H1 (cell line): ENCODE measurements around the gene ASCC3. TPM values are rescaled to one million over a fixed set of nuclear protein-coding genes. Genes with fewer than 3 reads are reported as not detected.

ENCODE experiments used
- CTCF ChIA-PET: fragments of 300-600 bp; sonication (Branson Sonifier 250); formaldehyde crosslinking; loops from one replicate; lab custom pipeline; 2021; ENCODE audit not compliant: partially characterized antibody; lab: Charles Lee
- POLR2A ChIA-PET: fragments of 300-600 bp; sonication (Branson Sonifier 250); formaldehyde crosslinking; loops from one replicate; lab custom pipeline; 2021; ENCODE audit warnings: inconsistent platforms; ENCODE audit not compliant: partially characterized antibody; lab: Charles Lee
- DNase-seq, 2 experiments: peaks; one replicate each; pipeline versions ENCODE4 v3.0.0 to v3.0.0-alpha.2; 2010 to 2022; ENCODE audit warnings: low spot score in 2 of 2, low read depth in 1 of 2, mixed read lengths in 1 of 2
- FAIRE-seq: peaks from 2 replicates; lab custom pipeline; 2011; peaks lifted over from hg19 to GRCh38; lab: Jason Lieb, UNC
- H2AFZ ChIP-seq: 2 replicates; pipeline ENCODE4 v1.8.1; 2012; ENCODE audit warnings: low read length, inconsistent platforms
- H2AK5ac ChIP-seq: 2 replicates; pipeline ENCODE4 v1.6.1; 2013; ENCODE audit warnings: low read depth, low read length
- H2BK120ac ChIP-seq: replicated peaks from 2 replicates; pipeline ENCODE3; 2013; ENCODE audit warnings: low read depth, low read length, inconsistent platforms
- H2BK12ac ChIP-seq: 2 replicates; pipeline ENCODE4 v1.6.1; 2013; ENCODE audit warnings: low read depth, low read length
- H2BK15ac ChIP-seq: 2 replicates; pipeline ENCODE4 v1.6.1; 2013; ENCODE audit warnings: low read length
- H2BK20ac ChIP-seq: 2 replicates; pipeline ENCODE4 v1.6.1; 2013; ENCODE audit warnings: low read length
- H2BK5ac ChIP-seq: 2 replicates; pipeline ENCODE4 v1.6.1; 2013; ENCODE audit warnings: low read depth, low read length
- H3K14ac ChIP-seq: 2 replicates; pipeline ENCODE4 v1.6.1; 2013; ENCODE audit warnings: inconsistent platforms; ENCODE audit not compliant: insufficient read length
- H3K18ac ChIP-seq: 2 replicates; pipeline ENCODE4 v1.6.1; 2013; ENCODE audit warnings: low read length; ENCODE audit errors: extremely low read depth
- H3K23ac ChIP-seq: 2 replicates; pipeline ENCODE4 v1.6.1; 2013; ENCODE audit warnings: inconsistent platforms; ENCODE audit not compliant: insufficient read length
- H3K23me2 ChIP-seq: 2 replicates; pipeline ENCODE4 v1.6.1; 2013; ENCODE audit warnings: low read depth, low read length
- H3K27ac ChIP-seq: 2 replicates; pipeline ENCODE4 v1.6.1; 2011; ENCODE audit warnings: low read depth, low read length, inconsistent platforms
- H3K27me3 ChIP-seq, 4 experiments: replicated peaks in 1 of 4; 1 replicate in 1 of 4; 2 replicates in 3 of 4; pipeline versions ENCODE4 v1.6.1 to v1.8.1; 2011 to 2013; ENCODE audit warnings: low read length in 3 of 4, mild to moderate bottlenecking in 3 of 4, inconsistent platforms in 2 of 4, mixed read lengths in 2 of 4, moderate library complexity in 1 of 4; ENCODE audit not compliant: control insufficient read depth in 3 of 4, insufficient read depth in 3 of 4; ENCODE audit errors: extremely low read depth in 1 of 4
- H3K36me3 ChIP-seq, 4 experiments: 2 replicates each; pipeline versions ENCODE4 v1.6.1 to v1.8.1; 2011 to 2013; ENCODE audit warnings: mild to moderate bottlenecking in 4 of 4, low read length in 3 of 4, moderate library complexity in 2 of 4, control low read depth in 1 of 4, inconsistent platforms in 1 of 4; ENCODE audit not compliant: insufficient read depth in 4 of 4, control insufficient read depth in 2 of 4
- H3K4ac ChIP-seq: replicated peaks from 2 replicates; pipeline ENCODE3; 2013; ENCODE audit warnings: low read length, low read depth, mixed read lengths, inconsistent platforms; ENCODE audit not compliant: insufficient read length
- H3K4me1 ChIP-seq, 4 experiments: replicated peaks in 1 of 4; 1 replicate in 1 of 4; 2 replicates in 3 of 4; pipeline versions ENCODE4 v1.6.1 to v1.8.1; 2011 to 2013; ENCODE audit warnings: low read length in 3 of 4, inconsistent platforms in 2 of 4, mixed read lengths in 1 of 4; ENCODE audit not compliant: insufficient read depth in 4 of 4, control insufficient read depth in 3 of 4
- H3K4me2 ChIP-seq, 2 experiments: 2 replicates each; pipeline versions ENCODE4 v1.6.1 to v1.8.1; 2011 to 2013; ENCODE audit warnings: low read depth in 2 of 2, low read length in 2 of 2, control low read depth in 1 of 2, inconsistent platforms in 1 of 2, mild to moderate bottlenecking in 1 of 2; ENCODE audit not compliant: insufficient read depth in 1 of 2
- H3K4me3 ChIP-seq, 4 experiments: fragments of 200-600, 300-600 bp in 1 of 4; sonication (generic), shearing (Covaris generic), sonication (Bioruptor Twin) in 1 of 4; 2 replicates each; pipeline versions ENCODE4 v1.5.1 to v1.8.1; 2011 to 2016; ENCODE audit warnings: low read length in 4 of 4, low read depth in 3 of 4, control low read depth in 2 of 4, inconsistent platforms in 2 of 4, mild to moderate bottlenecking in 2 of 4, mixed read lengths in 1 of 4, moderate library complexity in 1 of 4; ENCODE audit not compliant: insufficient read depth in 2 of 4; ENCODE audit errors: extremely low read depth in 1 of 4
- H3K56ac ChIP-seq: replicated peaks from 2 replicates; pipeline ENCODE3; 2013; ENCODE audit warnings: low read depth, mild to moderate bottlenecking, mixed read lengths, low read length, inconsistent platforms; ENCODE audit not compliant: insufficient read length
- H3K79me1 ChIP-seq: 2 replicates; pipeline ENCODE4 v1.6.1; 2013; ENCODE audit warnings: low read depth, low read length, control low read depth
- H3K79me2 ChIP-seq, 2 experiments: 2 replicates each; pipeline versions ENCODE4 v1.6.1 to v1.8.1; 2012 to 2013; ENCODE audit warnings: low read length in 2 of 2, mild to moderate bottlenecking in 2 of 2, inconsistent platforms in 1 of 2; ENCODE audit not compliant: insufficient read depth in 2 of 2, control insufficient read depth in 1 of 2
- H3K9ac ChIP-seq, 4 experiments: replicated peaks in 1 of 4; 1 replicate in 1 of 4; 2 replicates in 3 of 4; pipeline versions ENCODE4 v1.6.1 to v1.8.1; 2011 to 2013; ENCODE audit warnings: low read depth in 3 of 4, low read length in 3 of 4, control low read depth in 2 of 4, mild to moderate bottlenecking in 2 of 4, moderate library complexity in 2 of 4, inconsistent platforms in 1 of 4; ENCODE audit errors: extremely low read depth in 1 of 4
- H3K9me3 ChIP-seq, 2 experiments: 2 replicates each; pipeline versions ENCODE4 v1.6.1 to v1.8.1; 2012 to 2013; ENCODE audit warnings: mild to moderate bottlenecking in 2 of 2, moderate library complexity in 2 of 2, control low read depth in 1 of 2, inconsistent platforms in 1 of 2, low read depth in 1 of 2, low read length in 1 of 2, mixed read lengths in 1 of 2; ENCODE audit not compliant: insufficient read depth in 2 of 2
- H4K20me1 ChIP-seq, 2 experiments: replicated peaks in 1 of 2; 2 replicates each; pipeline versions ENCODE3 to v1.8.1; 2011 to 2013; ENCODE audit warnings: inconsistent platforms in 2 of 2, low read length in 2 of 2, mild to moderate bottlenecking in 1 of 2; ENCODE audit not compliant: insufficient read depth in 2 of 2, control insufficient read depth in 1 of 2
- H4K5ac ChIP-seq: 2 replicates; pipeline ENCODE4 v1.6.1; 2013; ENCODE audit warnings: low read length, low read depth, mixed read lengths, inconsistent platforms; ENCODE audit not compliant: insufficient read length
- H4K8ac ChIP-seq: 2 replicates; pipeline ENCODE4 v1.8.0; 2013; ENCODE audit warnings: mild to moderate bottlenecking, moderate library complexity, low read length, inconsistent platforms; ENCODE audit not compliant: insufficient read depth; ENCODE audit errors: extremely low read depth
- H4K91ac ChIP-seq: replicated peaks from 2 replicates; pipeline ENCODE3; 2013; ENCODE audit warnings: low read length, mixed read lengths, inconsistent platforms; ENCODE audit not compliant: insufficient read length
- GABPA ChIP-seq: IDR thresholded peaks from 2 replicates; pipeline ENCODE4 v1.6.1; 2011; ENCODE audit warnings: mild to moderate bottlenecking, low read length, moderate library complexity, borderline replicate concordance; ENCODE audit not compliant: insufficient read depth
- JUN ChIP-seq: IDR thresholded peaks from 2 replicates; pipeline ENCODE4 v1.6.1; 2011; ENCODE audit warnings: low read depth, mild to moderate bottlenecking, improper control_type of control experiment, low read length
- MAFK ChIP-seq: IDR thresholded peaks from 2 replicates; pipeline ENCODE4 v1.6.1; 2012; ENCODE audit warnings: low read depth, mild to moderate bottlenecking, improper control_type of control experiment, low read length
- YY1 ChIP-seq: IDR thresholded peaks from 2 replicates; pipeline ENCODE4 v1.6.1; 2011; ENCODE audit warnings: low read depth, mild to moderate bottlenecking, low read length
- WGBS, 2 experiments: shearing (Covaris generic) in 1 of 2; methylation state at CpG; one replicate each; pipeline versions ENCODE4 v1.1.6 to v1.1.7; 2013 to 2015; ENCODE audit warnings: low lambda C conversion rate in 2 of 2, mixed read lengths in 2 of 2, inconsistent platforms in 1 of 2, low coverage in 1 of 2, missing lambda C conversion rate in 1 of 2; ENCODE audit not compliant: insufficient replicate concordance in 2 of 2, insufficient coverage in 1 of 2, insufficient read length in 1 of 2; ENCODE audit errors: extremely low coverage in 1 of 2, missing lambda C conversion rate in 1 of 2; 5-methylcytosine and 5-hydroxymethylcytosine counted together
- polyA plus RNA-seq, 7 experiments: library from polyadenylated mRNA; depleted of rRNA in 3 of 7; stranded (reverse) in 5 of 7; unstranded in 2 of 7; fragments of >200 nt in 5 of 7; fragments of 200-250 nt in 2 of 7; gene quantifications; 1 replicate in 5 of 7; 2 replicates in 1 of 7; 4 replicates in 1 of 7; pipeline versions ENCODE4 v1.2.1 to v1.2.3, GENCODE V29; 2011 to 2013; ENCODE audit warnings: missing spikeins in 2 of 7, mixed read lengths in 2 of 7
- total RNA-seq: library from RNA; stranded (reverse); fragmentation: NEBNext Ultra II Directional; extraction: Animal tissue kit (Norgen Biotek cat#: 25700); gene quantifications from 2 replicates; pipeline ENCODE4 v1.2.1, GENCODE V29; 2021

ASCC3 gene
- total and polyA plus RNA-seq, 2 of the 8 experiments (the other 6 are each of a cell fraction or from before 2014, with no cell fraction given), result 37.5 to 77.8 TPM

DNA sequence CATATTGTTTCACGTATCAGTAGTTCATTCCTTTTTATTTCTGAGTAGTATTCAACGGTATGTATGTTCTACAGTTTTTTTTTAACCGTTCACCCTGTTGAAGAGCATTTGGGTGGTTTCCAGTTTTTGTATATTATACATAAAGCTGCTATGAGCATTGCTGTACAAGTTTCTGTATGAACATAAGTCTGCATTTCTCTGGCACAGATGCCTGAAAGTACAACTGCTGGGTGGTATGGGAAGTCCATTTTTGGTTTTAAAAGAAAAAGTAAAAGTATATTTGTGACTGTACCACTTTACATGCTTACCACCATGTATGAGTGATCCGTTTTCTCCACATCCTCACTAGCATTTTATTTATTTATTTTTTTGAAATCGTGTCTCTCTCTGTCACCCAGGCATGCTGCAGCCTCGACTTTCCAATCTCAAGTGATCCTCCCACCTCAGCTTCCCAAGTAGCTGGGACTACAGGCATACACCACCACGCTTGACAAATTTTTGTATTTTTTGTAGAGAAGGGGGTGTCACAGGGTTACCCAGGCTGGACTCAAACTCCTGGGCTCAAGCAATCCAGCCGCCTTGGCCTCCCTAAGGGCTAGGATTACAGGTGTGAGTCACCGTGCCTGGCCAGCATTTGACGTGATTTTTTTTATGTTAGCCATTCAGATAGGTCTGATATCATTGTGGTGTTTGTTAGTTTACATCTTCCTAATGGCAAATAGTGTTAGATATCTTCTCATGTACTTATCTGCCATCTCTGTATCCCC is 405.4 kb downstream of the ASCC3 start:
- Histone ChIP-seq H3K4me3 (no peak overlapping the region), H3K36me3 (no peaks in the 10 kb centered on the region), H3K9me3 (no peaks in the 10 kb centered on the region), H2AFZ (no peak overlapping the region), H4K20me1 (peaks cover 0 to 1% of the 10 kb centered on the region in 2 experiments), H3K79me1 (no peaks in the 10 kb centered on the region), H3K27me3 (peaks cover 0 to 14% (median 4%) of the 10 kb centered on the region in 4 experiments; a peak in 6 of 7 replicates), H3K4me2 (no peak overlapping the region), H4K8ac (no peak overlapping the region; the same call in 1 of the 2 replicates), H3K4me1 (no peaks in the 10 kb centered on the region), H3K9ac (no peak overlapping the region), H2BK20ac (no peak overlapping the region), H3K56ac (no peak overlapping the region), H2BK120ac (no peak overlapping the region), H2BK15ac (no peak overlapping the region), H4K5ac (no peak overlapping the region), H2BK5ac (no peak overlapping the region), H3K18ac (no peak overlapping the region), H4K91ac (no peak overlapping the region), H3K27ac (no peak overlapping the region), H3K14ac (no peak overlapping the region), H3K79me2 (no peaks in the 10 kb centered on the region), H2AK5ac (no peak overlapping the region), H2BK12ac (no peak overlapping the region), H3K23ac (no peak overlapping the region), H3K4ac (no peak overlapping the region), H3K23me2 (no peaks in the 10 kb centered on the region; the same call in 1 of the 2 replicates)
- DNase-seq (no peak), FAIRE-seq (no peak)
- TF ChIP-seq JUN (no peak), YY1 (no peak), GABPA (no peak), MAFK (no peak)
- ChIA-PET POLR2A (no interaction called here), CTCF (interaction anchor here (0.9 to 7.5 kb wide), 9 partner anchors 15 to 570 kb away, joined by 3 to 45 read pairs (median 6); no protein-coding TSS in a partner anchor)
- 81% methylated on average over 10 of the region's 10 CpGs; no CpG with 5 or more reads in 1 of the 2 experiments for WGBS, 2 experiments
